IMR-90 (cell line): ENCODE measurements around the gene CHPF2. TPM values are rescaled to one million over a fixed set of nuclear protein-coding genes. Genes with fewer than 3 reads are reported as not detected.

Experiments used
- polyA plus RNA-seq, 3 experiments: library from polyadenylated mRNA; depleted of rRNA; stranded (reverse); fragments of >200 nt; gene quantifications; 2 replicates each; pipeline ENCODE4 v1.2.3, GENCODE V29; 2012; ENCODE audit warnings: low replicate concordance in 1 of 3
- total RNA-seq: library from RNA; depleted of rRNA; stranded (reverse); fragments of >200 nt; gene quantifications from 2 replicates; pipeline ENCODE4 v1.2.3, GENCODE V29; 2012
- TF ChIP-seq, protein P1 (sequence below): conservative IDR thresholded peaks from 2 replicates; pipeline ENCODE4 v1.5.1; 2012; ENCODE audit warnings: mild to moderate bottlenecking, low read depth, low read length, improper control_type of control experiment

CHPF2 gene
- total and polyA plus RNA-seq, 2 of the 4 experiments (the other 2 are of a cell fraction), result 26.2 to 77.0 TPM

DNA sequence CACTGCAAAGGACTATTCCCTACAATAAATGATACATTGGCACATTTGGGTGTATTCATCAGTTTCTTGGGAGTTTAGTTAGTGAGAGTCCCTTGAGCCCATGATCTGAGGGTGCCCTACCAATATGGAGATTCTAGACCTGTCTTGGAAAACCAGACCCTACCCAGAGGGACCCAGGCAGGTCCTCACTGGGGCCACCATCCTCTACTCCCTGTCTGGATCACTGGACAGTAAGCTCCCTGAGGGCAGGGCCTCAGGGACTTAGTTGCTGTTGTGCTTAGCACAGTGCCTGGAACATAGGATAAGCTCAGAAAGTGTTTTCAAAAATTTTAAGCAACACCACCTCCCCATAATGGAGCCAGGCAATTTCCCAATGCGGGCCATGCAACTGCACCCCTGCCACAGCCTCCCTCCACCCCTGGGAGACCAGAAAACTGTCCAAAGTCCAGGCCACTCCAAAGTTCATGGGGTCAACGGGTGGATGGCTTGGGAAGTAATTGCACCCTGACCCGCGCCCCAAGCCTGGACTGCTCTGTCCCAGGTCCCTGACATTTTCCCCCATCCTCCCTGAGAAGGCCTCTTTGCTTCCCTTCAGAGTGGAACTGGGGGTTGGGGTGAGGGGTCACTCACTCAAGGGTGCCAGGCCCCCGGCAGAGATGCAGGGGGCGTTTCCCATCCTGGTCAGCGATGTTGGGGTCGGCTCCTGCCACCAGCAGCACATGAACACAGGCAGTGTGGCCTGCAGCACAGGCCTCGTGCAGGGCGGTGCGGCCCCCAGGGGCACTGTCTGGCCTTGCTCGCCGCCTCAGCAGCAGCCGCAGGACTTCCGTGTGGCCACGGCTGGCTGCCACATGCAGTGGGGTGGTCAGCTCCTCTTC is 46.3 kb upstream of the CHPF2 start (continued):
- TF ChIP-seq, protein P1, sequence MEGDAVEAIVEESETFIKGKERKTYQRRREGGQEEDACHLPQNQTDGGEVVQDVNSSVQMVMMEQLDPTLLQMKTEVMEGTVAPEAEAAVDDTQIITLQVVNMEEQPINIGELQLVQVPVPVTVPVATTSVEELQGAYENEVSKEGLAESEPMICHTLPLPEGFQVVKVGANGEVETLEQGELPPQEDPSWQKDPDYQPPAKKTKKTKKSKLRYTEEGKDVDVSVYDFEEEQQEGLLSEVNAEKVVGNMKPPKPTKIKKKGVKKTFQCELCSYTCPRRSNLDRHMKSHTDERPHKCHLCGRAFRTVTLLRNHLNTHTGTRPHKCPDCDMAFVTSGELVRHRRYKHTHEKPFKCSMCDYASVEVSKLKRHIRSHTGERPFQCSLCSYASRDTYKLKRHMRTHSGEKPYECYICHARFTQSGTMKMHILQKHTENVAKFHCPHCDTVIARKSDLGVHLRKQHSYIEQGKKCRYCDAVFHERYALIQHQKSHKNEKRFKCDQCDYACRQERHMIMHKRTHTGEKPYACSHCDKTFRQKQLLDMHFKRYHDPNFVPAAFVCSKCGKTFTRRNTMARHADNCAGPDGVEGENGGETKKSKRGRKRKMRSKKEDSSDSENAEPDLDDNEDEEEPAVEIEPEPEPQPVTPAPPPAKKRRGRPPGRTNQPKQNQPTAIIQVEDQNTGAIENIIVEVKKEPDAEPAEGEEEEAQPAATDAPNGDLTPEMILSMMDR, result no peak
